SK-N-SH treated with all-trans-retinoic acid at 6 μM for 48 hours (cell line): ENCODE results near the gene MAN1A2.

Experiments
- ARNTL ChIP-seq: fragments of 450-650 bp; formaldehyde crosslinking; IDR thresholded peaks from 2 replicates; pipeline ENCODE4 v1.5.0; 2020; ENCODE audit warnings: low read depth, mild to moderate bottlenecking, moderate library complexity, borderline replicate concordance
- CREB5 ChIP-seq: fragments of 250-450 bp; sonication (Bioruptor Pico); IDR thresholded peaks from 2 replicates; pipeline ENCODE4 v1.5.1; 2020; ENCODE audit warnings: low read depth, mild to moderate bottlenecking, moderate library complexity
- ISL1 ChIP-seq: fragments of 250-450 bp; sonication (Bioruptor Pico); IDR thresholded peaks from 2 replicates; pipeline ENCODE4 v2.1.2; 2022; ENCODE audit warnings: mild to moderate bottlenecking, moderate library complexity
- RARB ChIP-seq: fragments of 250-450 bp; sonication (Bioruptor Pico); IDR thresholded peaks from 2 replicates; pipeline ENCODE4 v1.8.0; 2021; ENCODE audit warnings: mild to moderate bottlenecking, moderate library complexity
- SNAI2 ChIP-seq: fragments of 250-450 bp; sonication (Bioruptor Pico); IDR thresholded peaks from 2 replicates; pipeline ENCODE4 v1.5.0; 2020; ENCODE audit warnings: mild to moderate bottlenecking, moderate library complexity
- TCF4 ChIP-seq: fragments of 250-450 bp; sonication (Bioruptor Pico); IDR thresholded peaks from 2 replicates; pipeline ENCODE4 v1.8.0; 2021; ENCODE audit warnings: mild to moderate bottlenecking, moderate library complexity, borderline replicate concordance
- TOX ChIP-seq: fragments of 250-450 bp; sonication (Bioruptor Pico); IDR thresholded peaks from 2 replicates; pipeline ENCODE4 v1.8.0; 2021; ENCODE audit warnings: mild to moderate bottlenecking, moderate library complexity, borderline replicate concordance
- ZFP30 ChIP-seq: fragments of 450-650 bp; formaldehyde crosslinking; IDR thresholded peaks from 2 replicates; pipeline ENCODE4 v1.5.0; 2022; ENCODE audit warnings: mild to moderate bottlenecking, moderate library complexity
- ZNF565 ChIP-seq: fragments of 450-650 bp; formaldehyde crosslinking; conservative IDR thresholded peaks from 2 replicates; pipeline ENCODE4 v1.5.0; 2020; ENCODE audit warnings: low read depth, mild to moderate bottlenecking, moderate library complexity
- ZNF70 ChIP-seq: fragments of 450-650 bp; formaldehyde crosslinking; IDR thresholded peaks from 2 replicates; pipeline ENCODE4 v1.5.0; 2020; ENCODE audit warnings: mild to moderate bottlenecking, moderate library complexity
- ZNF8 ChIP-seq: fragments of 450-650 bp; formaldehyde crosslinking; IDR thresholded peaks from 2 replicates; pipeline ENCODE4 v1.5.0; 2020; ENCODE audit warnings: mild to moderate bottlenecking, moderate library complexity
- TF ChIP-seq, protein P1 (sequence below): fragments of 250-450 bp; sonication (Bioruptor Pico); IDR thresholded peaks from 2 replicates; pipeline ENCODE4 v1.8.0; 2020; ENCODE audit warnings: mild to moderate bottlenecking, moderate library complexity, borderline replicate concordance
- TF ChIP-seq, protein P2 (sequence below): fragments of 250-450 bp; sonication (Bioruptor Pico); IDR thresholded peaks from 2 replicates; pipeline ENCODE4 v1.5.1; 2021; ENCODE audit warnings: mild to moderate bottlenecking, moderate library complexity

DNA sequence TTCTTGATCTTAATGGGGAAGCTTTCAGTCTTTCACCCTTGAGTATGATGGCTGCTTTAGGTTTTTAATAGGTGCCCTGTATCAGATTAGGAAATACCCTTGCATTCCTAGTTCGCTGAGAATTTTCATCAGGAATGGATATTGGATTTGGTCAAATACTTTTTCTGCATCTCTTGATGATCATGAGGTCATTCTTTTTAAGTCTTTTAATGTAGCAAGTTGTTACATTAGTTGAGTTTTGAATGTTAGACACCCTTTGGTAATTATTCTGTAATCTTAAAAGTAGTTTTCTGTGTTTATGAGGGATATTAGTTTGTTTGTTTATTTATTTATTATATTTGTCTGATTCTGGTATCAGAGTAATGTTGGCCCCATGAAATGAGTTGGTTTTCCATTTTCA is 22.5 kb downstream of the MAN1A2 start:
- TF ChIP-seq CREB5 (CRISPR knock-in tag) (no peak), ZFP30 (CRISPR knock-in tag) (no peak), ZNF8 (CRISPR knock-in tag) (no peak), ARNTL (CRISPR knock-in tag) (no peak), SNAI2 (no peak), RARB (no peak), ZNF70 (CRISPR knock-in tag) (no peak), ISL1 (CRISPR knock-in tag) (no peak), TOX (CRISPR knock-in tag) (no peak), TCF4 (CRISPR knock-in tag) (no peak), ZNF565 (CRISPR knock-in tag) (no peak)
- TF ChIP-seq, protein P1, sequence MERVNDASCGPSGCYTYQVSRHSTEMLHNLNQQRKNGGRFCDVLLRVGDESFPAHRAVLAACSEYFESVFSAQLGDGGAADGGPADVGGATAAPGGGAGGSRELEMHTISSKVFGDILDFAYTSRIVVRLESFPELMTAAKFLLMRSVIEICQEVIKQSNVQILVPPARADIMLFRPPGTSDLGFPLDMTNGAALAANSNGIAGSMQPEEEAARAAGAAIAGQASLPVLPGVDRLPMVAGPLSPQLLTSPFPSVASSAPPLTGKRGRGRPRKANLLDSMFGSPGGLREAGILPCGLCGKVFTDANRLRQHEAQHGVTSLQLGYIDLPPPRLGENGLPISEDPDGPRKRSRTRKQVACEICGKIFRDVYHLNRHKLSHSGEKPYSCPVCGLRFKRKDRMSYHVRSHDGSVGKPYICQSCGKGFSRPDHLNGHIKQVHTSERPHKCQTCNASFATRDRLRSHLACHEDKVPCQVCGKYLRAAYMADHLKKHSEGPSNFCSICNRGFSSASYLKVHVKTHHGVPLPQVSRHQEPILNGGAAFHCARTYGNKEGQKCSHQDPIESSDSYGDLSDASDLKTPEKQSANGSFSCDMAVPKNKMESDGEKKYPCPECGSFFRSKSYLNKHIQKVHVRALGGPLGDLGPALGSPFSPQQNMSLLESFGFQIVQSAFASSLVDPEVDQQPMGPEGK (CRISPR knock-in tag): no peak
- TF ChIP-seq, protein P2, sequence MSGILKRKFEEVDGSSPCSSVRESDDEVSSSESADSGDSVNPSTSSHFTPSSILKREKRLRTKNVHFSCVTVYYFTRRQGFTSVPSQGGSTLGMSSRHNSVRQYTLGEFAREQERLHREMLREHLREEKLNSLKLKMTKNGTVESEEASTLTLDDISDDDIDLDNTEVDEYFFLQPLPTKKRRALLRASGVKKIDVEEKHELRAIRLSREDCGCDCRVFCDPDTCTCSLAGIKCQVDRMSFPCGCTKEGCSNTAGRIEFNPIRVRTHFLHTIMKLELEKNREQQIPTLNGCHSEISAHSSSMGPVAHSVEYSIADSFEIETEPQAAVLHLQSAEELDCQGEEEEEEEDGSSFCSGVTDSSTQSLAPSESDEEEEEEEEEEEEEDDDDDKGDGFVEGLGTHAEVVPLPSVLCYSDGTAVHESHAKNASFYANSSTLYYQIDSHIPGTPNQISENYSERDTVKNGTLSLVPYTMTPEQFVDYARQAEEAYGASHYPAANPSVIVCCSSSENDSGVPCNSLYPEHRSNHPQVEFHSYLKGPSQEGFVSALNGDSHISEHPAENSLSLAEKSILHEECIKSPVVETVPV (CRISPR knock-in tag): no peak
